Fibroblast of the aortic adventitia (primary cell): ENCODE results near the gene NHLRC2. TPM values are rescaled to one million over a fixed set of nuclear protein-coding genes. Genes with fewer than 3 reads are reported as not detected.

Experiments used
- DNase-seq: peaks from one replicate; pipeline ENCODE4 v3.0.0-alpha.2; 2010; ENCODE audit warnings: low read depth
- H3K4me3 ChIP-seq: 2 replicates; pipeline ENCODE4 v1.5.1; 2011; ENCODE audit warnings: low read depth, mild to moderate bottlenecking, control low read depth, low read length, moderate library complexity
- CTCF ChIP-seq: IDR thresholded peaks from 2 replicates; pipeline ENCODE4 v1.5.1; 2011; ENCODE audit warnings: mild to moderate bottlenecking, low read length, control low read depth, inconsistent platforms; ENCODE audit not compliant: insufficient read depth
- total RNA-seq: library from RNA; depleted of rRNA; stranded (reverse); fragments of >200 nt; gene quantifications from 2 replicates; pipeline ENCODE4 v1.2.3, GENCODE V29; 2012; ENCODE audit warnings: low replicate concordance

NHLRC2 gene
- total RNA-seq, 1 donor, result 26.3 TPM

GRCh38 chr10:113890769-113891168 lies 36.3 kb downstream of the NHLRC2 start:
- no peak for DNase-seq
- no peak overlapping the region for H3K4me3 ChIP-seq
- no peak for TF ChIP-seq CTCF

- DNase-seq, result no peak
- TF ChIP-seq CTCF, result no peak
- no peak overlapping the region for H3K4me3 ChIP-seq
Measured at GRCh38 chr10:113891476-113891875, 37.0 kb downstream of the NHLRC2 start.

- H3K4me3 ChIP-seq, result no peak overlapping the region
- no peak for TF ChIP-seq CTCF
- DNase-seq, result no peak
Measured at GRCh38 chr10:113893570-113893969, 39.1 kb downstream of the NHLRC2 start.

- DNase-seq, result no peak
- TF ChIP-seq CTCF, result no peak
- no peak overlapping the region for H3K4me3 ChIP-seq
Measured at GRCh38 chr10:113894581-113894980, 40.1 kb downstream of the NHLRC2 start.

GRCh38 chr10:113895018-113895417 lies 40.6 kb downstream of the NHLRC2 start:
- H3K4me3 ChIP-seq, result no peak overlapping the region
- no peak for TF ChIP-seq CTCF
- peak; percentile 59 for DNase-seq

- no peak overlapping the region for H3K4me3 ChIP-seq
- no peak for TF ChIP-seq CTCF
- DNase-seq, result no peak
Measured at GRCh38 chr10:113897693-113898618, 43.5 kb downstream of the NHLRC2 start.
